Heart left ventricle (tissue), 13 donors: ENCODE data around the gene CSTPP1.

Experiments used
- POLR2A ChIP-seq, 2 donors: fragments of 450-650 bp; IDR thresholded peaks; one replicate each; pipeline ENCODE4 v1.6.1; 2017; ENCODE audit warnings: antibody characterized with exemption in 2 of 2, mild to moderate bottlenecking in 2 of 2, moderate library complexity in 2 of 2
- TF ChIP-seq, protein P1 (sequence below), 12 donors: fragments of 200-600 bp; sonication (generic) in 4 of 12; IDR thresholded peaks; one replicate each; pipeline versions ENCODE4 v1.5.0 to v1.8.0; 2018 to 2022; ENCODE audit warnings: antibody characterized with exemption in 12 of 12, mild to moderate bottlenecking in 5 of 12
- donor health status: ischemic (EF 13 %, LVEDD 7.1; RV severe dilation, severe dysfunction).
- donor health status: DM: no; HTN: yes; CAD: no.
- donor health status: DM: no; HTN: no; CAD: no.
- donor health status: ischemic (EF 25% LVEDD 6.9; RV normal size, moderate dysfunction).
- donor health status: ischemic (EF 25% LVEDD 5.7; RV mildly dilated, moderate dysfunction).
- donor health status: ischemic (EF 35%, LVEDD 5.7; RV mildly dilated, moderate dysfunction).
- donor health status: nonischemic (EF 11% LVEDD 7.7; RV severe dilation, severe dysfunction).
- donor health status: DM: yes; HTN: yes; CAD: no.
- donor health status: PGD.
- donor health status: ischemic (EF 29% LVEDD 5.4; RV normal size, mild dysfunction).
- donor health status: nonischemic (EF 23%, LVEDD 6.1; RV moderate dilation, normal function).

DNA sequence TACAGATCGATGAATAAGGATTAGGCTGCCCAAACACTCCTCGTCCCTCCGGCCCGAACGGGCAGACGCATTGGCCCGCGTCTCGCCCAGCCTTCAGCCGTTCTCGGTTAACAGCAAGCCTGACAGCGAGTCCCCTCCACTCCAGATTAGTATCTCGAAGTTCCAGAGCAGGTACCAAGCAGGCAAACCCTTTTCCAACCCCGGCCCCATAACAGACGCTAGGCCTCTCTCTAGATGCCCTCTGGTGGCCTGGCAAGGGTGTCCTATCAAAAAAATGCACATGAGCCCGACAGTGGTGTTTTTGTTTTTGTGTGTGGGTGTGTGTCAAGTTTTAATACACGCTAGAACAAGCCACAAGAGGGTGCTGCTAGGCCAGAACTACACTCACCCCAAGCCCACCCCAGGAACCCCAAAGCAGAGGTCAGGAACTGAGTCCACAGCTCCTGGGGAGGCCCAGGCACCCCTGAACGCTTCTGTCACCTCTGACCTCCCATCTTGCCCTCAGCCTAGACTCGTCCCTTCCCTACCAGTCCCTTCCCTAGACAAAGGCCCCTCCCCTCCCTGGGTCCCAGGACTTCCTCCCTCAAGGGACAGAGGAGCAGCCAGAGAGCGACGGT is 240.8 kb downstream of the CSTPP1 start:
- TF ChIP-seq, protein P1, sequence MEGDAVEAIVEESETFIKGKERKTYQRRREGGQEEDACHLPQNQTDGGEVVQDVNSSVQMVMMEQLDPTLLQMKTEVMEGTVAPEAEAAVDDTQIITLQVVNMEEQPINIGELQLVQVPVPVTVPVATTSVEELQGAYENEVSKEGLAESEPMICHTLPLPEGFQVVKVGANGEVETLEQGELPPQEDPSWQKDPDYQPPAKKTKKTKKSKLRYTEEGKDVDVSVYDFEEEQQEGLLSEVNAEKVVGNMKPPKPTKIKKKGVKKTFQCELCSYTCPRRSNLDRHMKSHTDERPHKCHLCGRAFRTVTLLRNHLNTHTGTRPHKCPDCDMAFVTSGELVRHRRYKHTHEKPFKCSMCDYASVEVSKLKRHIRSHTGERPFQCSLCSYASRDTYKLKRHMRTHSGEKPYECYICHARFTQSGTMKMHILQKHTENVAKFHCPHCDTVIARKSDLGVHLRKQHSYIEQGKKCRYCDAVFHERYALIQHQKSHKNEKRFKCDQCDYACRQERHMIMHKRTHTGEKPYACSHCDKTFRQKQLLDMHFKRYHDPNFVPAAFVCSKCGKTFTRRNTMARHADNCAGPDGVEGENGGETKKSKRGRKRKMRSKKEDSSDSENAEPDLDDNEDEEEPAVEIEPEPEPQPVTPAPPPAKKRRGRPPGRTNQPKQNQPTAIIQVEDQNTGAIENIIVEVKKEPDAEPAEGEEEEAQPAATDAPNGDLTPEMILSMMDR (IDR thresholded peaks at IDR 0.05), result peak; percentile 41 to 76 (median 61)
- TF ChIP-seq POLR2A (IDR thresholded peaks at IDR 0.05), result no peak
